Glomerular endothelial cell (primary cell): ENCODE results near the gene EMSY. TPM values are rescaled to one million over a fixed set of nuclear protein-coding genes. Genes with fewer than 3 reads are reported as not detected.

Source experiments
- DNase-seq: peaks from one replicate; pipeline ENCODE4 v3.0.0-alpha.2; 2011; ENCODE audit warnings: low read depth, low spot score; ENCODE audit errors: extremely low read depth
- total RNA-seq: library from RNA; depleted of rRNA; stranded (reverse); fragments of >200 nt; gene quantifications from 2 replicates; pipeline ENCODE4 v1.2.3, GENCODE V29; 2015

EMSY gene
- total RNA-seq, 1 donor from 2014 or later = 16.7 TPM

GRCh38 chr11:76512851-76513653 lies 68.2 kb downstream of the EMSY start:
- peak; percentile 25 for DNase-seq

- no peak for DNase-seq
Observed at GRCh38 chr11:76513654-76514034, 68.8 kb downstream of the EMSY start.

GRCh38 chr11:76515494-76515893 lies 70.7 kb downstream of the EMSY start:
- DNase-seq = no peak

GRCh38 chr11:76523147-76523546 lies 78.3 kb downstream of the EMSY start:
- no peak for DNase-seq

- no peak for DNase-seq
Observed at GRCh38 chr11:76523786-76524436, 79.1 kb downstream of the EMSY start.

- DNase-seq = no peak
Observed at GRCh38 chr11:76524461-76524860, 79.6 kb downstream of the EMSY start.

- DNase-seq = no peak
Observed at GRCh38 chr11:76524919-76525318, 80.1 kb downstream of the EMSY start.

GRCh38 chr11:76526878-76527277 lies 82.1 kb downstream of the EMSY start:
- DNase-seq = no peak

- DNase-seq = no peak
Observed at GRCh38 chr11:76542436-76542835, 97.6 kb downstream of the EMSY start.

- DNase-seq = no peak
Observed at GRCh38 chr11:76543006-76543703, 98.3 kb downstream of the EMSY start.

- DNase-seq = no peak
Observed at GRCh38 chr11:76550781-76551180, 106.0 kb downstream of the EMSY start.

- DNase-seq = no peak
Observed at GRCh38 chr11:76551400-76551799, 106.6 kb downstream of the EMSY start.

GRCh38 chr11:76552987-76553386 lies 108.2 kb downstream of the EMSY start:
- DNase-seq = no peak

GRCh38 chr11:76553554-76554476 lies 109.0 kb downstream of the EMSY start:
- DNase-seq = no peak

GRCh38 chr11:76554767-76555166 lies 109.9 kb downstream of the EMSY start:
- DNase-seq = no peak

GRCh38 chr11:76557466-76557865 lies 112.6 kb downstream of the EMSY start:
- DNase-seq = no peak

- DNase-seq = no peak
Observed at GRCh38 chr11:76558473-76558872, 113.7 kb downstream of the EMSY start.

GRCh38 chr11:76558891-76559290 lies 114.1 kb downstream of the EMSY start:
- DNase-seq = no peak

- DNase-seq = no peak
Observed at GRCh38 chr11:76559346-76559745, 114.5 kb downstream of the EMSY start.

GRCh38 chr11:76560219-76560618 lies 115.4 kb downstream of the EMSY start:
- no peak for DNase-seq

GRCh38 chr11:76561245-76561644 lies 116.4 kb downstream of the EMSY start:
- no peak for DNase-seq
